ENCODE measurements around the gene KCTD16.

DNA sequence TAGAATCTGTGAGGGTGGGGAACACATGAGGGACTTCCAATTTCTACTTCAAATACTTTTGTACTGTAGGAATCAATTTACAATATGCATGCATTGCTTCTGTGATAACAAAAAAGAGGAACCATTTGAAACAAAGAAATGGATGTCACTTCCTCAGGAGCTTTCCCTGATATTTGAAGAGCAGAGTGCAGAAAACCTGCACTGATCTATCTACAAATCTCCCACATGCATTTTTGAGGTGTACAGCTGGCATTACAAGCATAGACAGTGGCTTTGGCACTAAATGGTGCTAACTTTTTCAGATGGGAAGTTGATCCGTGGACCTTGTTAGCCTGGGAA lies 27.9 kb upstream of the KCTD16 start:
- TF ChIP-seq CTCF (conservative IDR thresholded peaks at IDR 0.05; ENCODE audit: low read length): no peak
- no peak for TF ChIP-seq EZH2phosphoT487 (IDR thresholded peaks at IDR 0.05; ENCODE audit: borderline replicate concordance)

All from Loucy (cell line).